Mesenchymal stem cell (in vitro differentiated cells and primary cell): ENCODE results near the gene LRRC10B.

Experiments
- DNase-seq: peaks from one replicate; pipeline ENCODE4 v3.0.0-alpha.2; 2013
- H2AFZ ChIP-seq: one replicate; pipeline ENCODE4 v1.6.1; 2013; ENCODE audit warnings: low read depth, mild to moderate bottlenecking, control low read depth, inconsistent platforms, low read length, moderate library complexity
- H2AK5ac ChIP-seq: 2 replicates; pipeline ENCODE4 v1.6.1; 2013; ENCODE audit warnings: low read length, moderate library complexity, mild to moderate bottlenecking, inconsistent platforms; ENCODE audit not compliant: severe bottlenecking
- H2BK120ac ChIP-seq: one replicate; pipeline ENCODE4 v1.6.1; 2013; ENCODE audit warnings: low read depth, mild to moderate bottlenecking, inconsistent platforms, low read length, moderate library complexity
- H2BK12ac ChIP-seq, 2 experiments: one replicate each; pipeline ENCODE4 v1.6.1; 2013; ENCODE audit warnings: inconsistent platforms in 2 of 2, low read length in 2 of 2, mild to moderate bottlenecking in 2 of 2, moderate library complexity in 2 of 2, control low read depth in 1 of 2
- H2BK15ac ChIP-seq: one replicate; pipeline ENCODE4 v1.6.1; 2013; ENCODE audit warnings: mild to moderate bottlenecking, low read depth, inconsistent platforms; ENCODE audit not compliant: poor library complexity, severe bottlenecking
- H2BK5ac ChIP-seq: 2 replicates; pipeline ENCODE4 v1.6.1; 2013; ENCODE audit warnings: low read depth, mild to moderate bottlenecking, low read length, control low read depth, inconsistent platforms; ENCODE audit not compliant: poor library complexity, severe bottlenecking
- H3K14ac ChIP-seq, 2 experiments: one replicate each; pipeline ENCODE4 v1.6.1; 2013; ENCODE audit warnings: inconsistent platforms in 2 of 2, low read length in 2 of 2, control low read depth in 1 of 2, mild to moderate bottlenecking in 1 of 2, moderate library complexity in 1 of 2
- H3K18ac ChIP-seq, 2 experiments: one replicate each; pipeline ENCODE4 v1.6.1; 2013; ENCODE audit warnings: inconsistent platforms in 2 of 2, low read length in 2 of 2, control low read depth in 1 of 2, low read depth in 1 of 2, mild to moderate bottlenecking in 1 of 2
- H3K23ac ChIP-seq, 2 experiments: one replicate each; pipeline ENCODE4 v1.6.1; 2013; ENCODE audit warnings: inconsistent platforms in 2 of 2, low read length in 2 of 2, mild to moderate bottlenecking in 2 of 2, moderate library complexity in 2 of 2, control low read depth in 1 of 2
- H3K27ac ChIP-seq: 2 replicates; pipeline ENCODE4 v1.5.1; 2013; ENCODE audit warnings: mild to moderate bottlenecking, moderate library complexity, low read length, control low read depth, inconsistent platforms; ENCODE audit not compliant: poor library complexity, severe bottlenecking
- H3K27me3 ChIP-seq, 2 experiments: 2 replicates each; pipeline versions ENCODE4 v1.6.1 to v1.7.0; 2013; ENCODE audit warnings: low read length in 2 of 2, mild to moderate bottlenecking in 2 of 2, moderate library complexity in 2 of 2, control low read depth in 1 of 2, inconsistent platforms in 1 of 2; ENCODE audit not compliant: control insufficient read depth in 1 of 2, insufficient read depth in 1 of 2
- H3K36me3 ChIP-seq, 2 experiments: 2 replicates each; pipeline versions ENCODE4 v1.6.1 to v1.7.0; 2013; ENCODE audit warnings: low read length in 2 of 2, control low read depth in 1 of 2, inconsistent platforms in 1 of 2, low read depth in 1 of 2, mild to moderate bottlenecking in 1 of 2; ENCODE audit not compliant: insufficient read depth in 2 of 2, control insufficient read depth in 1 of 2
- H3K4ac ChIP-seq, 2 experiments: one replicate each; pipeline ENCODE4 v1.6.1; 2013; ENCODE audit warnings: inconsistent platforms in 2 of 2, low read length in 2 of 2, mild to moderate bottlenecking in 2 of 2, moderate library complexity in 2 of 2, control low read depth in 1 of 2, low read depth in 1 of 2
- H3K4me1 ChIP-seq: 2 replicates; pipeline ENCODE4 v1.6.1; 2013; ENCODE audit warnings: low read depth, low read length, control low read depth; ENCODE audit not compliant: control insufficient read depth, insufficient read depth
- H3K4me2 ChIP-seq: 2 replicates; pipeline ENCODE4 v1.6.1; 2013; ENCODE audit warnings: low read length, mild to moderate bottlenecking, inconsistent platforms; ENCODE audit not compliant: poor library complexity, severe bottlenecking
- H3K4me3 ChIP-seq, 2 experiments: 2 replicates each; pipeline versions ENCODE4 v1.5.1 to v1.7.0; 2013; ENCODE audit warnings: low read length in 2 of 2, mild to moderate bottlenecking in 2 of 2, control low read depth in 1 of 2, low read depth in 1 of 2; ENCODE audit not compliant: insufficient read depth in 1 of 2
- H3K79me1 ChIP-seq: replicated peaks from 2 replicates; pipeline ENCODE4 v1.6.1; 2013; ENCODE audit warnings: mild to moderate bottlenecking, control low read depth, low read length, inconsistent platforms; ENCODE audit not compliant: poor library complexity, severe bottlenecking
- H3K9ac ChIP-seq: 2 replicates; pipeline ENCODE4 v1.7.0; 2013; ENCODE audit warnings: mild to moderate bottlenecking, low read length, moderate library complexity
- H3K9me3 ChIP-seq: 2 replicates; pipeline ENCODE4 v1.7.0; 2013; ENCODE audit warnings: mild to moderate bottlenecking, low read length; ENCODE audit not compliant: control insufficient read depth
- H4K8ac ChIP-seq: one replicate; pipeline ENCODE4 v1.6.1; 2013; ENCODE audit warnings: inconsistent platforms, mild to moderate bottlenecking, low read length, moderate library complexity
- H4K91ac ChIP-seq: one replicate; pipeline ENCODE4 v1.6.1; 2013; ENCODE audit warnings: mild to moderate bottlenecking, low read length, inconsistent platforms
- WGBS: methylation state at CpG from one replicate; pipeline ENCODE4 v1.1.7; 2013; ENCODE audit warnings: mixed read lengths; 5-methylcytosine and 5-hydroxymethylcytosine counted together

Gene LRRC10B

DNA sequence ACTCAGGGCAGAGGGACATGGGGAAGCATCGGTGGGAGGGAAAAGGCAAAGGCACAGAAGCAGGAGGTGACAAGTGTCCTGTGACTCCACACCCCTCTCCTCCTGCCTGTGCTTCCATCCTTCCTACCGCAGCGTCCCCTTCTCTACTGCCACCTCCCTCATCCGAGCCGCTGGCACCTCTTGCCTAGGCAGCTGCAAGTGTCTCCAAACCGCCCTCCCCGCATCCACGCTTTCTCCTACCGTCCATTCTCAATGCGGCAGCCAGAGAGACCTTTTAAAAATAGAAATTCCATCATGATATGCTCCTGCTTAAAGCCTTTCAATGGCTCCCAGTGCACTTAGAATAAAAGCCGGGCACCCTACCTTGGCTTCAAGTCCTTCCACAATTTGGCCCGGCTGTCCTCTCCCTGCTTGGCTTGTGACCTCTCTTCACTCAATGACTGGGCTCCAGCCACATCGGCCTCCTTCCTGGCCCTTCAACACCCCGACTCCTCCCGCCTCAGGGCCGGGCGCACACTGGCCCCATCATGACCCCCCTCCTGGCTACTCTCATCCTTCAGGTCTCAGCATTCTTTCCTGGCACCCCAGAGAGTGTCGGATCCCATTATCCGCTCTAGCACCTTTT lies 16.5 kb downstream of the LRRC10B start:
- no peaks in the 10 kb centered on the region for H3K9me3 ChIP-seq
- H2AFZ ChIP-seq: no peak overlapping the region
- H3K14ac ChIP-seq: no peak overlapping the region
- 92% methylated on average over 19 of the region's 19 CpGs for WGBS
- H2BK5ac ChIP-seq: no peak overlapping the region
- no peak overlapping the region for H3K27ac ChIP-seq
- H2BK120ac ChIP-seq: no peak overlapping the region
- no peak overlapping the region for H3K4me3 ChIP-seq
- no peaks in the 10 kb centered on the region for H3K4me1 ChIP-seq
- peaks cover 25 to 72% of the 10 kb centered on the region in 2 experiments for H3K27me3 ChIP-seq
- H3K23ac ChIP-seq: no peak overlapping the region
- H2BK15ac ChIP-seq: no peak overlapping the region
- no peaks in the 10 kb centered on the region for H3K79me1 ChIP-seq
- H3K4me2 ChIP-seq: no peak overlapping the region
- H3K36me3 ChIP-seq: peaks cover 0 to 32% of the 10 kb centered on the region in 2 experiments
- H3K4ac ChIP-seq: no peak overlapping the region
- H4K8ac ChIP-seq: no peak overlapping the region
- H3K9ac ChIP-seq: no peak overlapping the region
- no peak for DNase-seq
- no peak overlapping the region for H2AK5ac ChIP-seq
- no peak overlapping the region for H3K18ac ChIP-seq
- no peak overlapping the region for H2BK12ac ChIP-seq
- H4K91ac ChIP-seq: no peak overlapping the region

DNA sequence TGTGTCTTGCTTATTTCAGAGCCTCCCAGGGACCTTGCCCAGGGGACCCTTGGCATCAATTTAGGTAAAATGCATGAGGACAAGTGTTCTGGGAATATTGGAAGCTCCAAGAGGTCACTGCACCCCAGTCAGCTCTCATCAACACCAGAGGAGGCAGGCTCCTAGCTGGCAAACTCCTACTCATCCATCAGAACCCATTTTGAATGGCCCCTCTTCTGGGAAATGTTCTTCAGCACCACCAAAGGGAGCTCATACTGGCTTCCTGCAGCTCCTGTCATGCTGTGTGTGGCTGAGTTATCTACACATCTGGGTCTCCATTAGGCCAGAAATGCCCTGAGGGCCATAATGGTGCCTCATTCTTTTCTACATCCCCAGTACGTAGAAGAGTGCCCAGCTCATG lies 17.7 kb downstream of the LRRC10B start:
- Histone ChIP-seq H2BK15ac (no peak overlapping the region), H2AFZ (no peak overlapping the region), H2BK12ac (no peak overlapping the region), H2BK120ac (no peak overlapping the region), H3K9me3 (no peaks in the 10 kb centered on the region), H2BK5ac (no peak overlapping the region), H3K27me3 (peaks cover 25 to 78% of the 10 kb centered on the region in 2 experiments), H3K4me1 (no peaks in the 10 kb centered on the region), H3K9ac (no peak overlapping the region), H2AK5ac (no peak overlapping the region), H4K8ac (no peak overlapping the region), H3K23ac (no peak overlapping the region), H3K18ac (no peak overlapping the region), H3K14ac (no peak overlapping the region), H4K91ac (no peak overlapping the region), H3K79me1 (no peaks in the 10 kb centered on the region), H3K4me3 (no peak overlapping the region), H3K4me2 (no peak overlapping the region), H3K4ac (no peak overlapping the region), H3K27ac (no peak overlapping the region), H3K36me3 (peaks cover 0 to 32% of the 10 kb centered on the region in 2 experiments)
- DNase-seq: no peak
- 86% methylated on average over 1 of the region's 1 CpG for WGBS

DNA sequence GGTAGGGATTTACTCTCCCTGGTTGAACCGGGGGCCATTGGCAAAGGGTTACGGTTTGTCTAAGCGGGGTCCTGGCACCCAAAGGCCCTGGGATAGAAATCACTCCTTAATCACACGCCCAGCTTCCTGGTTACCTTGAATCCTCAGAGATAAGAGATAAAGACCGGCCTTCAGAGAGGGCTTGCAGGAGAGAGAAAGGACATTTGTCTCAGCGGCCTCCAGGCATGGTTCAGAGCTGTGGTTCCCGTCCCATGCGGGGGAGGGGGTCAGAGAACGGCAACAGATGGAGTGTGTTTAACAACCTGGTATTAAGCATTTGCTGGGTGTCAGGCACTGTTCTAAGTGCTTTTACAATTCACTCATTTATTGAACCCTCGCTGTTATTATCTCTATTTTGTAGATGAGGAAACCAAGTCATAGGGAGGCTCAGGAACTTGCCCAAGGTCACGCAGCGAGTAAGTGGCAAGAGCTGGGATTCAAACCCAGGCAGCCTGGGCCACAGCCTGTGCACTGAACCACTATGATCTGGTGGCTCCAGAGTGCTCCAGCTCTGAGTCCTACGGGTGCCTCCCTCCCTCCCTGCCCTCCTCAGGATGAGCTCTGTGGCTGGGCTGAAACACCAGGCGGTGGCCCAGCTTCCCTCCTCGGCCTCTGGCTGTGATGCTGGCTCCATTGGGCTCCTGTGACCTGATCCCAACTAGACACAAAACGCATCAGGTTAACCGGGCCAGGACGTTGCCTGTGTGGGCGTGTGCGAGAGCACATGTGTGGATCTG lies 18.6 kb downstream of the LRRC10B start:
- no peak overlapping the region for H3K9ac ChIP-seq
- H3K79me1 ChIP-seq: no peaks in the 10 kb centered on the region
- H3K27ac ChIP-seq: no peak overlapping the region
- no peak overlapping the region for H3K4me3 ChIP-seq
- DNase-seq: no peak
- peaks cover 25 to 73% of the 10 kb centered on the region in 2 experiments for H3K27me3 ChIP-seq
- H3K9me3 ChIP-seq: no peaks in the 10 kb centered on the region
- 82% methylated on average over 18 of the region's 20 CpGs for WGBS
- H2BK5ac ChIP-seq: no peak overlapping the region
- H2BK12ac ChIP-seq: no peak overlapping the region
- H2BK120ac ChIP-seq: no peak overlapping the region
- H2AK5ac ChIP-seq: no peak overlapping the region
- H3K4me2 ChIP-seq: no peak overlapping the region
- H2AFZ ChIP-seq: no peak overlapping the region
- H3K4me1 ChIP-seq: no peaks in the 10 kb centered on the region
- no peak overlapping the region for H3K4ac ChIP-seq
- H3K36me3 ChIP-seq: peaks cover 0 to 32% of the 10 kb centered on the region in 2 experiments
- H3K23ac ChIP-seq: no peak overlapping the region
- no peak overlapping the region for H3K18ac ChIP-seq
- H2BK15ac ChIP-seq: no peak overlapping the region
- H3K14ac ChIP-seq: peak overlapping the region in 1 of 2 experiments; percentile 63
- no peak overlapping the region for H4K8ac ChIP-seq
- no peak overlapping the region for H4K91ac ChIP-seq

DNA sequence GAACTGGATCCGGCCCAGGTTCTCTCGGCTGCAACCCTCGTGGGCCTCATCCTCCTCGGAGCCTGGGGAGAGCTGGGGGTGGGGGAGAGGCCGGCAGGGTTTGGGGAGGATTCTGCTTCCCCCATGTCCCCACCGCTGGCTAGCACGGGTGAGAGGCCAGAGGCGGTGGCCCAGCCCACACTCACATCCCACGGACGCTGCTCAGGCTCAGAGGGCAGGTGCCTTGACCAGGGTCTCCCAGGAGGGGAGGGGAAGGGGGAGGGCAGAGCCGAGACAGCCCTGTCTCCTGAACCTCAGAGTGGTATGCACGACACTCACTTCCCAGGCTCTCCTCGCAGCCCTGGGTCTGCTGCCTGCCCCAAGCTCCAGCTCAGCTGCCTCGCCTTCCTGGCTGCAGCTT lies 19.6 kb downstream of the LRRC10B start:
- DNase-seq: no peak
- H3K79me1 ChIP-seq: no peaks in the 10 kb centered on the region
- H3K14ac ChIP-seq: no peak overlapping the region
- H3K27ac ChIP-seq: no peak overlapping the region
- peaks cover 0 to 24% of the 10 kb centered on the region in 2 experiments for H3K36me3 ChIP-seq
- H3K4me1 ChIP-seq: peaks cover 5% of the 10 kb centered on the region
- no peak overlapping the region for H3K4ac ChIP-seq
- no peak overlapping the region for H4K8ac ChIP-seq
- no peak overlapping the region for H3K9ac ChIP-seq
- H3K9me3 ChIP-seq: no peaks in the 10 kb centered on the region
- WGBS: 53% methylated on average over 8 of the region's 14 CpGs
- no peak overlapping the region for H3K4me3 ChIP-seq
- H2AK5ac ChIP-seq: no peak overlapping the region
- no peak overlapping the region for H2BK12ac ChIP-seq
- H3K27me3 ChIP-seq: peaks cover 25 to 67% of the 10 kb centered on the region in 2 experiments
- no peak overlapping the region for H3K23ac ChIP-seq
- no peak overlapping the region for H2BK15ac ChIP-seq
- H3K18ac ChIP-seq: no peak overlapping the region
- H2BK5ac ChIP-seq: no peak overlapping the region
- no peak overlapping the region for H3K4me2 ChIP-seq
- H2AFZ ChIP-seq: no peak overlapping the region
- H2BK120ac ChIP-seq: no peak overlapping the region
- H4K91ac ChIP-seq: no peak overlapping the region
